SU-DHL-6 (cell line): ENCODE results near the gene FRS2.

ENCODE experiments used
- CTCF ChIP-seq: fragments of 200-600 bp; sonication (generic); IDR thresholded peaks from one replicate; pipeline ENCODE4 v1.5.1; 2017; ENCODE audit warnings: antibody characterized with exemption, mild to moderate bottlenecking, low read length, moderate library complexity; ENCODE audit not compliant: insufficient read depth, poor library complexity, severe bottlenecking
- EZH2phosphoT487 ChIP-seq: fragments of 200-600 bp; sonication (generic), shearing (Covaris generic); conservative IDR thresholded peaks from 2 replicates; pipeline ENCODE4 v1.6.1; 2018; ENCODE audit warnings: mild to moderate bottlenecking, antibody characterized with exemption, low read length, moderate library complexity, mixed read lengths

- TF ChIP-seq CTCF (no peak), EZH2phosphoT487 (no peak)
These were observed 54.7 kb downstream of the FRS2 start for GRCh38 chr12:69524755-69525469.
